SIG-M5 treated with dmso at 0.1 percent for 504 hours (cell line): Measurements from ENCODE around the gene PYCARD.
"Not testable (repeated sequence)": the region's sequence is repeated elsewhere in the genome, so short reads cannot be mapped to it uniquely, and the experiment has no call there.

Experiments
- DNase-seq: peaks from one replicate; lab custom pipeline; 2025; ENCODE audit not compliant: unreplicated experiment; lab: John Stamatoyannopoulos, UW

PYCARD gene

GRCh38 chr16:31215287-31216162, 13.0 kb upstream of the PYCARD start:
- no peak for DNase-seq

GRCh38 chr16:31214708-31215286, 12.2 kb upstream of the PYCARD start:
- DNase-seq = no peak

GRCh38 chr16:31213877-31214707, 11.5 kb upstream of the PYCARD start, which contains the start of gene TRIM72:
Gene TRIM72 (plus strand): TSS chr16:31214119. CDS start chr16:31214739, 620 bp downstream.
- DNase-seq = no peak

GRCh38 chr16:31213342-31213741, 10.8 kb upstream of the PYCARD start:
- DNase-seq = no peak

- no peak for DNase-seq
Measured at GRCh38 chr16:31206776-31207175, 4.2 kb upstream of the PYCARD start.

GRCh38 chr16:31204871-31205666, 2.5 kb upstream of the PYCARD start:
- DNase-seq = no peak

GRCh38 chr16:31201582-31202413, 762 bp downstream of the PYCARD start:
- DNase-seq = peak; percentile 86

- DNase-seq = peak; percentile 68
Measured at GRCh38 chr16:31200821-31201568, 1.6 kb downstream of the PYCARD start.

- not testable (repeated sequence) for DNase-seq
Measured at GRCh38 chr16:31200111-31200510, 2.4 kb downstream of the PYCARD start.

GRCh38 chr16:31199430-31200041, 3.0 kb downstream of the PYCARD start:
- DNase-seq = no peak

GRCh38 chr16:31198207-31198882, 4.2 kb downstream of the PYCARD start:
- DNase-seq = no peak

- DNase-seq = no peak
Measured at GRCh38 chr16:31196324-31197088, 6.1 kb downstream of the PYCARD start.

- DNase-seq = not testable (repeated sequence)
Measured at GRCh38 chr16:31195861-31196260, 6.7 kb downstream of the PYCARD start.

- no peak for DNase-seq
Measured at GRCh38 chr16:31194898-31195297, 7.7 kb downstream of the PYCARD start.

- DNase-seq = no peak
Measured at GRCh38 chr16:31193874-31194273, 8.7 kb downstream of the PYCARD start.

GRCh38 chr16:31192856-31193642, 9.5 kb downstream of the PYCARD start:
- no peak for DNase-seq
